Astrocyte (in vitro differentiated cells and primary cell): ENCODE measurements around the gene MT1HL1.

Experiments used
- CTCF ChIP-seq: IDR thresholded peaks from 2 replicates; pipeline ENCODE4 v1.5.1; 2011; ENCODE audit warnings: low read depth, mild to moderate bottlenecking, inconsistent platforms, low read length, moderate library complexity; ENCODE audit not compliant: insufficient read depth
- EZH2 ChIP-seq: IDR thresholded peaks from 2 replicates; pipeline ENCODE4 v1.6.1; 2012; ENCODE audit warnings: mild to moderate bottlenecking, low read length, inconsistent platforms; ENCODE audit not compliant: insufficient read depth

GRCh38 chr1:236997361-236997760 is 6.9 kb downstream of the MT1HL1 start:
- TF ChIP-seq EZH2 (no peak), CTCF (no peak)
